Cardiac muscle cell (in vitro differentiated cells and primary cell): ENCODE results near the gene MVD. TPM values are rescaled to one million over a fixed set of nuclear protein-coding genes. Genes with fewer than 3 reads are reported as not detected.

ENCODE experiments used
- DNase-seq, 2 donors: peaks; one replicate each; pipeline versions ENCODE4 v3.0.0 to v3.0.0-alpha.2; 2010 to 2017; ENCODE audit warnings: low read depth in 1 of 2, low spot score in 1 of 2
- H3K27ac ChIP-seq: fragments of 200-600 bp; sonication (generic); 2 replicates; pipeline ENCODE4 v1.5.1; 2016
- H3K27me3 ChIP-seq: fragments of 200-600 bp; sonication (generic); 2 replicates; pipeline ENCODE4 v1.6.0; 2016; ENCODE audit warnings: control low read depth
- H3K36me3 ChIP-seq: fragments of 200-600 bp; sonication (generic); 2 replicates; pipeline ENCODE4 v1.5.1; 2016; ENCODE audit warnings: control low read depth
- H3K4me1 ChIP-seq: fragments of 200-600 bp; sonication (generic); 2 replicates; pipeline ENCODE4 v1.8.1; 2017; ENCODE audit warnings: low read depth, mild to moderate bottlenecking, mixed run types
- H3K4me3 ChIP-seq: fragments of 200-600 bp; sonication (generic); 2 replicates; pipeline ENCODE4 v1.5.1; 2016; ENCODE audit warnings: mild to moderate bottlenecking
- H3K9me3 ChIP-seq: fragments of 200-600 bp; sonication (generic); 2 replicates; pipeline ENCODE4 v1.5.1; 2017; ENCODE audit warnings: low read depth, mild to moderate bottlenecking, control low read depth
- polyA plus RNA-seq: library from polyadenylated mRNA; unstranded; fragments of >200 nt; fragmentation: Nextera tagmentation; extraction: Ambion mirVana; gene quantifications from 2 replicates; pipeline ENCODE4 v1.2.1, GENCODE V29; 2016
- total RNA-seq: library from RNA; depleted of rRNA; stranded (reverse); fragments of >200 nt; gene quantifications from 2 replicates; pipeline ENCODE4 v1.2.3, GENCODE V29; 2016
- TF ChIP-seq, protein P1 (sequence below): IDR thresholded peaks from 2 replicates; pipeline ENCODE4 v1.5.1; 2012; ENCODE audit warnings: low read depth, mild to moderate bottlenecking, low read length

MVD gene, protein sequence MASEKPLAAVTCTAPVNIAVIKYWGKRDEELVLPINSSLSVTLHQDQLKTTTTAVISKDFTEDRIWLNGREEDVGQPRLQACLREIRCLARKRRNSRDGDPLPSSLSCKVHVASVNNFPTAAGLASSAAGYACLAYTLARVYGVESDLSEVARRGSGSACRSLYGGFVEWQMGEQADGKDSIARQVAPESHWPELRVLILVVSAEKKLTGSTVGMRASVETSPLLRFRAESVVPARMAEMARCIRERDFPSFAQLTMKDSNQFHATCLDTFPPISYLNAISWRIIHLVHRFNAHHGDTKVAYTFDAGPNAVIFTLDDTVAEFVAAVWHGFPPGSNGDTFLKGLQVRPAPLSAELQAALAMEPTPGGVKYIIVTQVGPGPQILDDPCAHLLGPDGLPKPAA
- total RNA-seq (65.0 and 159 TPM in 2 replicates), polyA plus RNA-seq (88.4 and 192 TPM in 2 replicates)

DNA sequence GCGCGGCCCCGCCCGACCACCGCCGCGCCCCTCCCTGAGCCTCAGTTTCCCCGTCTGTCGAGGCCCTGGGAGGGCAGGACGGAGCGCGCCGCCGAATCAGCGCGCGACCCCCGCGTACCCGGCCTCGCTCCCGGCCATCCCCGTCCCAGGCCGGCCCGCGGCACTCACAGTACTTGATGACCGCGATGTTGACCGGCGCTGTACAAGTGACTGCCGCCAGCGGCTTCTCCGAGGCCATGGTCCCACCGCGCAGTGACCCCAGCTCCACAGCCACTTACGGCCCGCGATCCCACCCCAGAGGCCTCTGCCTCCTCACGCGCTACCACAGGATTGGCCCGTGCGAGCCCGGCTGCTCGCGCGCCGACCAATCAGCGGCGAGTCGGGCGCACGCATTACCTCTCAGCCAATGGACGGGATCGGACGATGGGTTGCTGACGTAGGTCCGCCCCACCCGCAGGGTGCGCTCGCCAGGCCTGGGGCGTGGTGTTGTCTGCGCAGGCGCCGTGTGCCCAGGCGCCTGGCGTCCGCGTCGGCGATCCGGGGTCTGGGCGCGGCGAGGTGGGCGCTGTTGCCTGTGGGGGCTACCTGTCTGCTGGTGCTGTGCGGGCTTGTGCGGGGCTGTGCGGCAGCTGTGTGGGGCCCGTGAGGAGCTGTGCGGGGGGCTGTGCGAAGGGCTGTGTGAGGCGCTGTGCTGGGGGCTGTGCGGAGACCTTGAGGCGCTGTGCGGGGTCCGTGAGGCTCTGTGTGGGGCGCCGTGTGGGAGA, at the start of gene MVD:
MVD (minus strand) TSS at position 249 of the 764 bp plus-strand sequence; CDS start at position 238, 11 bp downstream.
- Histone ChIP-seq H3K4me3 (peak within 1 kb of the TSS; percentile 82), H3K27me3 (no peaks in the 10 kb centered on the region), H3K4me1 (peaks cover 4% of the 10 kb centered on the region), H3K9me3 (no peaks in the 10 kb centered on the region), H3K36me3 (no peaks in the 10 kb centered on the region), H3K27ac (peak within 1 kb of the TSS; percentile 81)
- DNase-seq: peak; percentile 98 to 99
- TF ChIP-seq, protein P1, sequence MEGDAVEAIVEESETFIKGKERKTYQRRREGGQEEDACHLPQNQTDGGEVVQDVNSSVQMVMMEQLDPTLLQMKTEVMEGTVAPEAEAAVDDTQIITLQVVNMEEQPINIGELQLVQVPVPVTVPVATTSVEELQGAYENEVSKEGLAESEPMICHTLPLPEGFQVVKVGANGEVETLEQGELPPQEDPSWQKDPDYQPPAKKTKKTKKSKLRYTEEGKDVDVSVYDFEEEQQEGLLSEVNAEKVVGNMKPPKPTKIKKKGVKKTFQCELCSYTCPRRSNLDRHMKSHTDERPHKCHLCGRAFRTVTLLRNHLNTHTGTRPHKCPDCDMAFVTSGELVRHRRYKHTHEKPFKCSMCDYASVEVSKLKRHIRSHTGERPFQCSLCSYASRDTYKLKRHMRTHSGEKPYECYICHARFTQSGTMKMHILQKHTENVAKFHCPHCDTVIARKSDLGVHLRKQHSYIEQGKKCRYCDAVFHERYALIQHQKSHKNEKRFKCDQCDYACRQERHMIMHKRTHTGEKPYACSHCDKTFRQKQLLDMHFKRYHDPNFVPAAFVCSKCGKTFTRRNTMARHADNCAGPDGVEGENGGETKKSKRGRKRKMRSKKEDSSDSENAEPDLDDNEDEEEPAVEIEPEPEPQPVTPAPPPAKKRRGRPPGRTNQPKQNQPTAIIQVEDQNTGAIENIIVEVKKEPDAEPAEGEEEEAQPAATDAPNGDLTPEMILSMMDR: no peak

DNA sequence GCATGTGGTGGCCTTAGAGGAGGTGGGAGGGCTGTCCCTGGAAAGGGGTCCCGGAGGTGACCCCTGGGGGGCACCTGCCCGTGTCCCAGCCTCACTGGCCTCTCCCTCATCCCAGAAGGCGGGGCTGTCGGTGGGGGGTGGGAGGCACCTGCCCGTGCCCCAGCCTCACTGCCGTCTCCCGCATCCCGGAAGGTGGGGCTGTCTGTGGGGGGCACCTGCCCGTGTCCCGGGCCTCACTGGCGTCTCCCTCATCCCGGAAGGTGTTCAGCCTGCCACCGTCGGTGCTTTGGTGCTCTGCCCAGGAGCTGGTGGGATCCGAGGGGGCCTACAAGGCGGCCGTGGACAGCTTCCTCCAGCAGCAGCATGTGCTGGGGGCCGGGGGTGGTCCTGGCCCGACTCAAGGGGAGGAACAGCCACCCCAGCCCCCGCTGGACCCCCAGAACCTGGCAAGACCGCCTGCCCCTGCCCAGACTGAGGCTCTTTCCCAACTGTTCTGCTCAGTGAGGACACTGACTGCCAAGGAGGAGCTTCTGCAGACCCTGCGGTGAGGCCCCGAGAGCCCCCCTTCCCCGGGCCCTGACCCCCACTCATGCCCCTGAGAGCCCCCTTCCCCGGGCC, 49.6 kb upstream of the MVD start:
- TF ChIP-seq, protein P1: no peak
- no peak overlapping the region for H3K27ac ChIP-seq
- H3K36me3 ChIP-seq: peaks cover 9% of the 10 kb centered on the region
- no peaks in the 10 kb centered on the region for H3K27me3 ChIP-seq
- no peak for DNase-seq
- no peaks in the 10 kb centered on the region for H3K9me3 ChIP-seq
- H3K4me3 ChIP-seq: no peak overlapping the region
- no peaks in the 10 kb centered on the region for H3K4me1 ChIP-seq

DNA sequence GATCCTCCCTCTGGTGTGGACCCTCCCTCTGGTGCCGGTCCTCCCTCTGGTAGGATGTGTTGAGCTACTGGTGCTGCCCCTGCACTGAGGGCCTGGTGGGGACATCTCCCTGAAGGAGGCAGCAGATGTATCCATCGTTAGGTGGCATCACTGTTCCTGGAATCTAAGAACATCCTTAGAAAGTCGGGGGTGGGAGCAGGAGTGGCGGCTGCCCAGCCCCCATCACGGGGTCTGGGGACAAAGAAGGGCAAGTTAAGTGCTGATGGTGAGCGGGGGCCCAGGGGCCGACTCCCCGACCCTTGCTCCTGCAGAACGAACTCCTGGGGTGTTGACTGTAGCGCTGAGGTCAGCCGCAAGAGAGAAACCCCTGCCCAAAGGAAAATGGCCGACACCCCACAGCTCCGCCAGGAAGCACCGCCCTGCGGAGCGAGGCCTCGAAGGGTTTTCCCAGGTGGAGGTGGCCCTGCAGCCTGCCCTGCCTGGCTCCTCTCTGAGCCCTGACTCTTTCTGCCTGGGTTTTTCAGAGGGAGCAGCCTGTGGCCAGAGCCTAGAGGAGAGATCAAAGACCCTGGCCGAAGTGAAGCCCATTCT, 49.0 kb upstream of the MVD start:
- DNase-seq: no peak
- TF ChIP-seq, protein P1: no peak
- Histone ChIP-seq H3K9me3 (no peaks in the 10 kb centered on the region), H3K4me3 (no peak overlapping the region), H3K27ac (no peak overlapping the region), H3K27me3 (no peaks in the 10 kb centered on the region), H3K36me3 (peaks cover 9% of the 10 kb centered on the region), H3K4me1 (no peaks in the 10 kb centered on the region)

DNA sequence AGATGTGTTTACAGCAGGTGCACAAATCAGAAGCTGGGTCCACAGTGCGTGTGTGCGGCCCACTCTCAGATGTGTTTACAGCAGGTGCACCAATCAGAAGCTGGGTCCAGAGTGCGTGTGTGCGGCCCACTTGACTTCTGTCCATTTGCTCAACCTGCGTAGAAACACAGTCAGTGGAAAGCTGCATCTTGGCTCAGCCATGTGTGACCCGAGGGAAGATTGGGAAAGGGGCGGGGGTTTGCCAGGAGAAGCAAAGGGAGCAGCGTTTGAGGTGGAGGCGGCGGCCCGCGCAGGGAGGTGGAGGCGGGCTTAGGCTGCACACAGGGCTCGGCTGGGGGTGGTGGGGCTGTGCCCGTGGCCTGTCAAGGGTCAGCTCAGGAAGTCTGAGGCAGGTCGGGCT, 47.7 kb upstream of the MVD start:
- TF ChIP-seq, protein P1: no peak
- no peak for DNase-seq

More for the DNA sequence above, 47.7 kb upstream of the MVD start:
- no peaks in the 10 kb centered on the region for H3K36me3 ChIP-seq
- no peaks in the 10 kb centered on the region for H3K27me3 ChIP-seq
- H3K4me3 ChIP-seq: no peak overlapping the region
- no peaks in the 10 kb centered on the region for H3K4me1 ChIP-seq
- H3K9me3 ChIP-seq: no peaks in the 10 kb centered on the region
- no peak overlapping the region for H3K27ac ChIP-seq
